Right hindlimb (tissue), 1 donor: ENCODE results near the gene PGK1.
"Not testable (repeated sequence)": the region's sequence is repeated elsewhere in the genome, so short reads cannot be mapped to it uniquely, and the experiment has no call there.

Source experiments
- DNase-seq: peaks from one replicate; pipeline ENCODE4 v3.0.0-alpha.2; 2018

PGK1 gene

DNA sequence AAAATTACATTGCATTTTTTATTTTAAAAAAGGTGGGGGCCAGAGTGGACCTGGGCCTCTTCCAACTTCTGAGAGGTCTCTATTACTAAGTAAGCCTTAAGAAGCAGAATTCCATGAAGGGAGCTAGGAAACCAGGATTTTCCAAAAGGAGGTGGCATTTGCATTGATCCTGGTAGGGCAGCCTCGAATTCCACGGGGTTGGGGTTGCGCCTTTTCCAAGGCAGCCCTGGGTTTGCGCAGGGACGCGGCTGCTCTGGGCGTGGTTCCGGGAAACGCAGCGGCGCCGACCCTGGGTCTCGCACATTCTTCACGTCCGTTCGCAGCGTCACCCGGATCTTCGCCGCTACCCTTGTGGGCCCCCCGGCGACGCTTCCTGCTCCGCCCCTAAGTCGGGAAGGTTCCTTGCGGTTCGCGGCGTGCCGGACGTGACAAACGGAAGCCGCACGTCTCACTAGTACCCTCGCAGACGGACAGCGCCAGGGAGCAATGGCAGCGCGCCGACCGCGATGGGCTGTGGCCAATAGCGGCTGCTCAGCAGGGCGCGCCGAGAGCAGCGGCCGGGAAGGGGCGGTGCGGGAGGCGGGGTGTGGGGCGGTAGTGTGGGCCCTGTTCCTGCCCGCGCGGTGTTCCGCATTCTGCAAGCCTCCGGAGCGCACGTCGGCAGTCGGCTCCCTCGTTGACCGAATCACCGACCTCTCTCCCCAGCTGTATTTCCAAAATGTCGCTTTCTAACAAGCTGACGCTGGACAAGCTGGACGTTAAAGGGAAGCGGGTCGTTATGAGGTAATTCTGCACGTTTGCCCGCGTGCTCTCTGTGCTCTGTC is at the start of gene PGK1:
PGK1 (plus strand) TSS at position 626 of the 824 bp plus-strand sequence; CDS start at position 719, 93 bp downstream.
- peak; percentile 98 for DNase-seq

DNA sequence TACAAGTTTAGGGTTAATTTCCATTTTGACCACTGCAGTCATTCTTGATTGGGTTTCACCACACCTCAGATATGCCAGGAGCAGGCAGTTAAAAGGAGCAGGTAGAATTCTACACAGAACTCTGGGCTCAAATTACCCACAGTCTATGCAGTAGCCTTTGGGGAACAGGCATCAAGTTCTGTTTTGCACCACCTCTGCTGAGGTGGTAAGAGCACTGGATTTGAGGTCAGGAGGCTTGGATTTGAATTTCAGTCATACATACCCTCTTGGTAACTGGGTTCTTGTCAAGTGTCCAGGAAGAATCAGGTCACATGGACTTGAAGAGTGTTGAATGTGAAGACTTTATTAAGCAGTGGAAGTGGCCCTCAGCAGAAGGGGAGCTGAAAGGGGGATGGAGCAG is 40.4 kb upstream of the PGK1 start:
- DNase-seq: no peak

DNA sequence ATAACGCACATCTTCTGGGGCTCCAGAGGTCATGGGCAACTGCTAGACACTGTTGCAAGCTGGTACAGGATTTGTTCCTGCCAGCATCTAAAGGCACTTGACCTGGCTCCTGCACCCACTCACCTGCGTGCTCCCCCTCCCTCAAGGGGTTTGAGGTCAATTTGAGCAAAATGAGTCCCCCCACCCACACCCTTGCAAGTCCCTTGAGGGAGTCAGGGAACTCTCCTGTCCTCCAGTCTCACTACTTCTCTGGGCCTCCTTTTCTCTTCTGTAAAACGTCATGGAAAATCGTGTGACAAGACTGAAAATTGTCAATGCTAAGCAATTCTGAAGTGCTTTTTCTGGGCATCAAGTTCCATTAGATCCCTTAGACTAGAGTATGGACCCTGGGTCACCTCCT is 39.9 kb upstream of the PGK1 start:
- DNase-seq: no peak

DNA sequence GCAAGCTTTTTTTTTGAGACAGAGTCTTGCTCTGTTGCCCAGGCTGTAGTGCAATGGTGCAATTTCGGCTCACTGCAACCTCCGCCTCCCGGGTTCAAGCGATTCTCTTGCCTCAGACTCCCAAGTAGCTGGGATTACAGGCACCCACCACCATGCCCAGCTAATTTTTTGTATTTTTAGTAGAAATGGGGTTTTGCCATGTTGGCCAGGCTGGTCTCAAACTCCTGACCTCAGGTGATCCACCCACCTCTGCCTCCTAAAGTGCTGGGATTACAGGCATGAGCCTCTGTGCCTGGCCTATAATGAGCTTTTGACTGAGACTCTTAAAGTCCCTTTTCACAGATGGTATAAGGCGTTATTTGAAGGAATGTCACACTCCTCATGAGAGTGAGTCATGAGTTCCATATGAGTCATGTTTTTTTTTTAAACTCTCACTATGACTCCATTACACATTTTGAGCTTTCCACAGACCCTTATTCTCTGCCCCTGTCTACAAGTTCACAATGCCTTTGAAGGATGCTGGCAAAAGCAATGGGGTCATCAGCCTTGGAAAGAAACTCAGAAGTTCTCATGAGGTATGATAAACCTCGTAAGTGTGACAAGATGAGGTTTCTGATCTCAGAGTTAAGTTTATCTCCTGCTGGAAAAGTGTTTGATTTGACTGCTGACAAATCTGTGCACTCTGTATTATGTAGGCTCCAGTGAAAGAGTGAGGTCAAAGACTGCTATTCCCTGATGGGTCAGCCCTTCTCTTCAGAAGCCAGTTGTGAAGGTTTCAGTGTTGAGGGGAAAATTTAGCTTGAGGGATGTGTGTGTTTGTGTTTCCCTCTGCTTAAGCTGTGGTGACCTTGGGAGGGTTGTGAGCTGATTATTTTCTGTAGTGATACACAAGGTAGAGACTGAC is 39.1 kb upstream of the PGK1 start:
- not testable (repeated sequence) for DNase-seq

DNA sequence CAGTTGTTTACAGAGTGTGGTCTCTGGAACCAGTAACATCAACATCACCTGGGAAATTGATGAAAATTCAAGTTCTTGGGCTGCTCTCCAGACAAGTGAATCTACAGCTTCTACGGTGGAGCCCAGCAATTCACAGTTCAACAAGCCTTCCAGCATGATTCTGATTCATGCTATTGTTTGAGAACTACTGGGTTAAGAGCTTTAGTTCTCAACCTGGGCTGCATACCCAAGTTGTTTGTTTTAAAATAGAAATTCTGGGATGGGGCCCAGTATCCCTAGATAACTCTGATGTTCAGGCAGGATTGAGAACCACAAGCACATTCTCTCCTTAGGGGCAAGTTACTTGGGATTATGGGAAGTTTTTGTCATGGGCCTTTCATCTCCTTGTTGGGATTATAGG is 37.9 kb upstream of the PGK1 start:
- no peak for DNase-seq

DNA sequence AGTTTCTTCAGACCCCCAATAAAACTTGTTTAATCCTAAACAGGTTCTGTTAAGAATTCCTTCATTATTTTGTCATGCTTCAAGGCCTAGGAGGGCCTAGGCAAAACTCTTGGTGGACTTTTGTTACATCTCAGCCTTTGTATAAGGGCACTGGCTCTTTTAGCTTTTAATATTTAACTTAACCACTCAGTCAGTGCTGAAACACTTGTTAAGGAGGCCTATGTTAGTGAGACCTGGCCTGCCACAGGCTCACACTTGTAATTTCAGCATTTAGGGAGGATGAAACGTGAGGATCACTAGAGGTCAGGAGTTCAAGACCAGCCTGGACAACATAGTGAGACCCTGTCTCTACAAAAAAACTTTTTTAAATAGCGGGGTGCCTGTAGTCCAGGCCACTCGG is 32.7 kb upstream of the PGK1 start:
- DNase-seq: no peak

DNA sequence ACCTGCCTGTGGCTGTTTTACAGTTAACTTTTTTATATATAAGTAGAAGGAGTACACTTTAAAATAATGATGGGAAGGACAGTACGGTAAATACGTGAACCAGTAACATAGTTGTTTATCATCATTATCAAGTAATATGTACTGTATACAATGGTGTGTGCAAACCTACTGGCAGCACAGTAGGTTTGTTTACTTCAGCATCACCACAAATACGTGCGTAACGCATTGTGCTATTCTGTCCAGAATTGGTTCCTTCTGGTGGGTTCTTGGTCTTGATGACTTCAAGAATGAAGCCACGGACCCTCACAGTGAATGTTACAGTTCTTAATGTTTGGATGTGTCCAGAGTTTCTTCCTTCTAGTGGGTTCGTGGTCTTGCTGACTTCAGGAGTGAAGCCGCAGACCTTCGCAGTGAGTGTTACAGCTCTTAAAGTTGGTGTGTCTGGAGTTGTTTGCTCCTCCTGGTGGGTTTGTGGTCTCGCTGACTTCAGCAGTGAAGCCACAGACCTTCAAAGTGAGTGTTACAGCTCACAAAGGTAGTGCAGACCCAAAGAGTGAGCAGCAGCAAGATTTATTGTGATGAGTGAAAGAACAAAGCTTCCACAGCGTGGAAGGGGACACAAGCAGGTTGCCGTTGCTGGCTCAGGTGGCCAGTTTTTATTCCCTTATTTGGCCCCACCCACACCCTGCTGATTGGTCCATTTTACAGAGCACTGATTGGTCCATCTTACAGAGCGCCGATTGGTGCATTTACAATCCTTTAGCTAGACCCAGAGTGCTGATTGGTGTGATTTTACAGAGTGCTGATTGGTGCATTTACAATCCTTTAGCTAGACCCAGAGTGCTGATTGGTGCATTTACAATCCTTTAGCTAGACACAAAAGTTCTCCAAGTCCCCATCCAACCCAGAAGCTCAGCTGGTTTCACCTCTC is 30.6 kb upstream of the PGK1 start:
- DNase-seq: not testable (repeated sequence)

DNA sequence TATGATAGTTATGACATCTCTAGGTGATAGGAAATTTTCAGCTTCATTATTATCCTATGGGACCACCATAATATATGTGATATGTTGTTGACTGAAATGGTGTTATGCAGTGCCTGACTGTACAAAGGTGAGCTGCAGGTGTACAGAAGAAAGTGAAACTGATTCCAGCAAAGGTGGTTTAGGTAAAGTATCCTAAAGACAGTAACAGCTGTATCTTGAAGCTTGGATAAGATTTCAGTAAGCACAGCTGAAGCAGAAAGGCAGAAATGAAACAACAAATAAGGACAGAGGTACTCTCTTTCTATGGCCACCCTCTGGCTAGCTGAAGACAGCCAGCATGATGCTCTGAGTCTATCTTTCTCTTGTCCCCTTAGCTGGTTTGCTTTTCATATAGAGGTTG is 30.0 kb upstream of the PGK1 start:
- no peak for DNase-seq

DNA sequence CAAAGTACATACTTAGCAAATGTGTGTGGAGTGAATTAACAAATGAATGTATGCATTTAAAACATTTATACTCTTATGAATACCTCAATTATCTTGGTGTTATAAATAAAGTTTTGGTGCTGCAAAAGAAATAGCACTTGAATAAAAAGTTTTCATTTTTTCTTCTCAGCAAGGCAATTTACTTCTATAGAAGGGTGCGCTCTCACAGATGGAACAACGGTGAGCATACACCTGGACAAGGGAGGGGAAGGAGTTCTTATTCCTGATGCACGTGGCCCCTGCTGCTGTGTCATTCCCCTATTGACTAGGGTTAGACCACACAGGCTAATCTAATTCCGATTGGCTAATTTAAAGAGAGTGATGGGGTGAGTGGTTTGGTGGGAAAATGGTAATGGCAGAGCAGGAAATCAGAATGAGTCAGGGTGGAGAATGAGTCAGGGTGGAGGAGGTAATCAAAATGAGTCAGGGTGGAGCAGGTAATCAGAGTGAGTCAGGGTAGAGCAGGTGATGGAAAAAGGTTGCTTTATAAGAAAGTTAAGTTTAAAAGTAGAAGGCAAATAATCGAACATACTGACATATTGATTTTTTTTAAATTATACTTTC is 28.2 kb upstream of the PGK1 start:
- no peak for DNase-seq

DNA sequence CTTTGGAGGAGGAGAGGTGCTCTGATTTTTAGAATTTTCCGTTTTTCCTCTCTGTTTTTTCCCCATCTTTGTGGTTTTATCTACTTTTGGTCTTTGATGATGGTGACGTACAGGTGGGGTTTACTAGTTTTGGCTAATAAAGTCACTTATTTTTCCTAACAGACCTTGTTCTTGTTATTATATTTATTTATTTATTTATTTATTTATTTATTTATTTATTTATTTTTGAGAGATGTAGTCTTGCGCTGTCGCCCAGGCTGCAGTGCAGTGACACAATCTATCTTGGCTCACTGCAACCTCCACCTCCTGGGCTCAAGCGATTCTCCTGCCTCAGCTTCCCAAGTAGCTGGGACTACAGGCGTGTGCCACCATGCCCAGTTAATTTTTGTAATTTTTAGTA is 22.6 kb upstream of the PGK1 start:
- DNase-seq: not testable (repeated sequence)

DNA sequence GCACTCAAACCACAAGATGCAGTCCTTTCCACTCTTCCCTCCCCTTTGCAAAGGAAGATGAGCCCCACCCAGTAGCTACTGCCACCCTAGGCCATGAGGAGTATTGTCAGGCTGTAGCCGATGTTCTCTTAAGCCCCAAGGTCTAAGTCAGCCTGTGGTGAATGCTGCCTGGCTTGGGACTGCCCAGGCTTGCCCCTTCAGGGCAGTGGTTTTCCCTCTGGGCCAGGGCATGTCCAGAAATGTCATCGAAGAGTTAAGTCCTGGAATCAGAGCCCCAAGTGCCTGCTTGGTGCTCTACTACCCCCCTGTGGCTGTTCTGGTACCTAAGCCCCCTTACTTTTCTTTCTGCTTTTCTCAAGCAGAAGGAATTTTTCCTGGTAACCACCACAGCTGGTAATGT is 11.8 kb upstream of the PGK1 start:
- DNase-seq: no peak

DNA sequence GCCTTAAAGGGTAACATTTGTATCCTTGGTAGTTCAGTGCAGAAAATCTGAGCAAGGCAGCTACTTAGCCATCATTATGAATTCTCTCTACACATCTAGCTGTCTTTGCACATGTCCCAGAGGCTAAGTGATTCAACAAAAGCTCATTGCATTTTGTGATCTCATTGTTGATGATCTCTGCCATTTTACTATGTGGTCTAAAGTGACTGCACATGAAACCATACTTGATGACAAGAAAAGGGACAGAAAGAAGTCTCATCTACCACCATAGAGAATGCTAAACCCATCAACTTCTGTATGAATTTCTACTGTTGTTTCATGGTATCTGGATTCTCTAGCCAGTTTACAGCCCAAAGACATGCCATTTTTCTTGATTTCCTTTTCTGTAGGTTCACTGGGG is 5.9 kb upstream of the PGK1 start:
- DNase-seq: no peak

DNA sequence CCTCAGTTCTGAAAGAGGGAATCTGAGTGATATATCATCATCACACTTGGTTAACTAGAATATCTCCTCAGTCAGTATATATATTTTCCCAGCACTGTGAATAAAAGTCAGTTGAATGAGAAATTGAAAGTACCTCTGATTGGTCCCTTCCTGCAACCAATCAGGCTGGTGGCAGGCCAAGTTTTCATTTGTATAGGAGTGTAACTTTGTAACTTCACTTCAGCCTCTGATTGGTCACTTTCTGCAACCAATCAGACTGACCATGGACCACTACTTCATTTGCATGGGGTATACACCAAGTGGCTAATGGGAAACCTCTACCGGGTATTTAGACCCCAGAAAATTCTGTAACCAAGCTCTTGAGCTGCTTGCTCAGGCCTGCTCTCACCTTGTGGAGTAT is 2.0 kb upstream of the PGK1 start:
- no peak for DNase-seq

DNA sequence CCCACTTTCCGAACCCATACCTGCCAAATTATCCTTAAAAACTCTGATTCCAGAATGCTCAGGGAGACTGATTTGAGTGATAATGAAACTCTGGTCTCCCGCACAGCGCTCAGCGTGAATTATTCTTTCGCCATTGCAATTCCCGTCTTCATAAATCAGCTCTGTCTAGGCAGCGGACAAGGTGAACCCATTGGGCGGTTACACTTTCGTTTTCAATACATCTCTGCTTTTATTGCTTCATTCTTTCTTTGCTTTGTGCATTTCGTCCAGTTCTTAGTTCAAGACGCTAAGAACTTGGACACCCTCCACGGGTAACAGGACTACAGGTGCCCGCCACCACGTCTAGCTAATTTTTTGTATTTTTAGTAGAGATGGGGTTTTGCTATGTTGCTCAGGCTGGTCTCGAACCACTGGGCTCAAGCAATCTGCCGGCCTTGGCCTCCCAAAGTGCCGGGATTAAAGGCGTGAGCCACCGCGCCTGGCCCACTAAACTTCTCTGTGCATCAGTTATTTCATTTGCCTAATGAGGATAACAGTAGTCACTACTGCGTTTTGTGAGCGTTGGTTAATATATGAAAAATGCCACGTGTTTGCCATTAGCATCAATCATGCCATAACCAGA is 936 bp upstream of the PGK1 start:
- DNase-seq: no peak

DNA sequence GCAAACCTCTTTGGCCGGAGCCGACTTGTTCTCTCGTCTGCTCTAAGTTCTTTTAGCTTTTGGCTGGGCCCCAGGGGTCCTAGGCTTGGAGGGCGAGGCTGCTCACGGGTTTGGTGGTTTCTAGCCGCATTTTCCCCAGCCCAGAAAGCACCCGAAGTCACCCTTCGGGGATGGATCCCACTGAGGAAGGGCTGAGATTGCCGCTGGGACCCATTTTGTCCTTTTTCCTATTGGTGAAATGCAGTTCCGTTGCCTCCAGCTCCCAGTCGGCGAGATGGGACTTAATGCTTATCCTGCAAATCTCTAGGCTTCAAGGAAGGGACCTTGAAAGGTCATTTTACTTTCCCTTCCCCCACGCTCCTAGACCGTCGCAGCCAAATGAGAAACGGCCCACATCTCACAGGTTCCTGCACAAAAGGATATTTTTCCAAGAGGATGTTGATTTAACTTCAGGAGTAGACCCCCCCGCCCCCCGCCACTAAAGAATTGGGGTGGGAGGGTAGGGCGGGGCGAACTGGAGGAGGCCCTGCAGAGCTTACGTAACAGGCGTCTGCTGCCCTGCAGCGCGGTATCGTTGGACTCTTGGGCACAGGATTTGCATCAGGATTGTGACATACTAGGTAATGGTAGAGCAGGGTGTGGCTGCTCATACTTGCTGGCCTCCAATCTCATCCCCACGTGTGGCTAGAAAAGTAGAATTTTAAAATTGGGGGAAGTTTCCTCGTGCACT is 564 bp downstream of the PGK1 start:
- peak; percentile 39 for DNase-seq

DNA sequence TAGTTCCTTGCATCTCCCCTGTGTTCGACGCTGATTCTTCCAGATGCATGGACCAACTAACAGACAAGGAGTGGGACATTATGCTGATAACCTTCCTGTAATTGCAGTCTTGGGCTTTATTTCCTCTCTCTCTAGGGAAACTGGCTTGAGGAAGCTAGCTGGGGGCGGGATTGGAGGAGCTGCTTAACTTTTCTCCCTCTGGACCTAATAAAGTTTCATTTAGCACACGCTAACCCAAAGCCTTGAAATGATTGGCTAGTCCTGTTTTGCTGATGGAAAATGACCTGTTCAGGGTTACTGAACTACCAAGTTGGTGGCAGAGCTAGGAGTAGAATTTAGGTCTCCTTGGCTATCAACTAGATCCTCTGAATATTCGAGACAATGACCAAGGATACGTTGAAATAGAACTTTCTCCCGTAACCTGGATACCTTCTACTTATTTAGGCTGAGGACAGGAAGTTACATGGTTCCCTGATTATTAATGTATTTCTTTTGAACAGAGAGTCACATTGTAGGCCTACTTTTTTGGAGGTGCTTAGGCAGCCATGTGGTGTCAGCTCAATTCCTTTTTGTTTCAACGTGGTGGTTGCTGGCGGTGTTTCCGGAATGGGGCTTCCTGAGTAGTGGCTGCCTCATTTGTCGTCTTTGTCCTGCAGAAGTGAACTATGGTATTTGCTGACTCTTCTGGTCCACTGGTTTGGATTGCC is 2.0 kb downstream of the PGK1 start:
- DNase-seq: no peak

DNA sequence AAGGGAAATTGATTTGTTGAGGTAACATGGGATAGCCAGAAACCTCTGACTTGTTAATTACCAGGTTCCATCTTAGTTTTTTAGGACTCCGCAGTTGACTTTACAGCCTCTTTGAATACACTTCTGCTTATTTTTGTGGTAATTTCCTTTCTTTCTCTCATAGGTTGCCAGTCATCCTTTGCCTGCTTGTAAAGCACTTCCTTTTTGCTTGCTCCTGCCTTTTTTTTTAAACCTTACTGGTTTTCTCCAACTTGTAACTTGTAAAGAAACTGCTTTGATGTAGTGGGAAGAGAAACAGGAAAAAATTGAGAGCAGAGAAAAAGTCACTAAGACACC is 2.6 kb downstream of the PGK1 start:
- DNase-seq: no peak

DNA sequence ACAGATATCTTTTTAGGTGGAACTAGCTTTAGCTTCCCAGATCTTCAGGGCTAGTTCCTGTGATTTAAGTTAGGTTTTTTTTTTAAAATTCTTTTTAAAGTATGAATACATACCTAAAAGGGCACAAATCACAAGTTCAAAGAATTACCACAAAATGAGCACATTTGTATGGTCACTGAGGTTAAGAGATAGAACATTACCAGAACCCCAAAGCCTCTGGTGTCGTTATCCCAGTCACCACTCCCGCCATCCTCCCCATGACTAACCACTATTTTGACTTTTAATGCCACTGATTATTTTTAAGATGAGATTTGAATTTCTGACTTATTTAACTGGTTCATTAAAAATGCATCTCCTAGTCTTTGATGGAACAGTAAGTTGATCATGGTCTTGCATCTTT is 5.4 kb downstream of the PGK1 start:
- DNase-seq: no peak

DNA sequence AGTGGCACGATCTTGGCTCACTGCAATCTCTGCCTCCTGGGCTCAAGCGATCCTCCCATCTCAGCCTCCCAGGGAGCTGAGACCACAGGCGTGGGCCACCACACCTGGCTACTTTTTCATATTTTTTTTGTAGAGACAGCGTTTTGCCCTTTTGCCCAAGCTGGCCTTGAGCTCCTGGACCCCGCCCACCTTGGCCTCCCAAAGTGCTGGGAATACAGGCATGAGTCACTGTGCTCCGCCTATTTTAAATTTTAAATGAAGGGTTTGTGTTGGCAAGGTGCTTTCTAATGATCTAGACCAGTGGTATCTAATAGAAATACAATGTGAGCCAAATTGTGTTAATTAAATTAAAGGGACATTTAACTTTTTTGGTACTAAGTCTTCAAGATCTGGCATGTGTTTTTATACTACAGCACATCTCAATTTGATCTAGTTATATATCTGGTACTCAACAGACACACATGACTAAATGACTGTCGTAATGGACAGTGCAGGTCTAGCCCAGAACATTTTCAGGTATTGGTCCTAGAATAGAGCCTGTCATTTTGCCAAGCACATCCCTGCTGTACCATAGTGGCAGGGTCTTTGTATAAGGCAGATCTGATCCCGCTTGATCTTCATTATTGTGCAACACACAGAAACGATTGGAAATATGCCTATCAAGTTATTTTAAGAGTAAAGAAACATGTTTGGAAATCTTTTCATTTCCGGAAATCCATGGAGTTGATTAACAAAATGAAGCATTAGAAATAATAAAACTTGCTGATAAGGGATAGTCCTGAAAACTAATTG is 7.3 kb downstream of the PGK1 start:
- DNase-seq: no peak

DNA sequence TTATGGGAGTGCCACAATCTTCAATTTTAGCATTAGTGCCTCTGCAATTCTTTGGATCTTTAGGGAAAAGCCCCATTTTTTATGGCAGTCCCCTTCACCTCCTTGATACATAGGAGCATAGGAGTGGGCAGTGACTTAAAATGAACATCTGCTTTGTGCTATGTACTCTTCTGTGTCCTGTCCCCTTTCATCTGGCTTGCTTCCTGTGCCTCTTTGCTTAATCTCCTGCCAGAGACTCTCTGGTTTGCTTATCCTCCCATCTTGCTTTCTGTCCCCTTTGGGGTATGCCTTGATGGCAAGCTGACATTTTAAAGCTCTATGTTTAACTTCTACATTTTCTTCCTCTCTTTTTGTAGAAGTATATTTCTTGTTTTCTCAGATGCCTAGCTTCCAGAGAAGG is 12.3 kb downstream of the PGK1 start:
- no peak for DNase-seq
